Body of pancreas (tissue), 4 donors: ENCODE results near the gene MACF1. TPM values are rescaled to one million over a fixed set of nuclear protein-coding genes. Genes with fewer than 3 reads are reported as not detected.
A peak's percentile ranks its signal among the peaks of the same experiment; 100 is the strongest.

Experiments
- ATAC-seq: fragments of 150-250 bp; one replicate; pipeline ENCODE4 v1.9.1; 2016
- DNase-seq, 4 donors: peaks; one replicate each; pipeline ENCODE4 v3.0.0-alpha.2; 2019
- H3K27ac ChIP-seq, 4 donors: fragments of 200-600 bp; sonication (generic); 1 replicate in 3 of 4; 2 replicates in 1 of 4; pipeline versions ENCODE4 v1.5.1 to v1.6.1; 2016 to 2019; ENCODE audit warnings: mild to moderate bottlenecking in 1 of 4, mixed read lengths in 1 of 4, moderate library complexity in 1 of 4
- H3K27me3 ChIP-seq, 2 donors: fragments of 200-600 bp; sonication (generic); one replicate each; pipeline ENCODE4 v1.6.0; 2016; ENCODE audit warnings: mild to moderate bottlenecking in 1 of 2
- H3K36me3 ChIP-seq, 2 donors: fragments of 200-600 bp; sonication (generic); replicated peaks in 1 of 2; 2 replicates each; pipeline ENCODE4 v1.5.1; 2016; ENCODE audit warnings: low read depth in 2 of 2; ENCODE audit not compliant: insufficient read depth in 1 of 2
- H3K4me1 ChIP-seq: fragments of 200-600 bp; sonication (generic); one replicate; pipeline ENCODE4 v1.6.0; 2016
- H3K4me3 ChIP-seq, 2 donors: fragments of 200-600 bp; sonication (generic); 1 replicate in 1 of 2; 2 replicates in 1 of 2; pipeline ENCODE4 v1.5.1; 2016 to 2019
- H3K9me3 ChIP-seq, 3 donors: fragments of 200-600 bp; sonication (generic); 1 replicate in 2 of 3; 2 replicates in 1 of 3; pipeline ENCODE4 v1.5.1; 2016
- POLR2A ChIP-seq, 3 donors: fragments of 450-650 bp; IDR thresholded peaks; one replicate each; pipeline ENCODE4 v1.6.1; 2016; ENCODE audit warnings: antibody characterized with exemption in 3 of 3, mild to moderate bottlenecking in 2 of 3
- WGBS, 2 donors: methylation state at CpG; one replicate each; pipeline ENCODE4 v1.1.5; 2017; 5-methylcytosine and 5-hydroxymethylcytosine counted together
- intact Hi-C: fragments of 100-400 bp; cut with DNase I; formaldehyde crosslinking; loops from one replicate; pipeline ENCODE4 v1.15.1; 2023
- total RNA-seq, 2 donors: library from RNA; depleted of rRNA; stranded (reverse); fragments of >200 nt; gene quantifications; one replicate each; pipeline ENCODE4 v1.1.0, GENCODE V29; 2016
- TF ChIP-seq, protein P1 (sequence below), 7 experiments: fragments of 450-650 bp in 4 of 7; fragments of 200-600 bp in 3 of 7; sonication (generic) in 3 of 7; IDR thresholded peaks; one replicate each; pipeline ENCODE4 v1.5.1; 2016 to 2019; ENCODE audit warnings: antibody characterized with exemption in 7 of 7

The MACF1 gene
- total RNA-seq, 2 donors from 2014 or later: 144 to 190 TPM

DNA sequence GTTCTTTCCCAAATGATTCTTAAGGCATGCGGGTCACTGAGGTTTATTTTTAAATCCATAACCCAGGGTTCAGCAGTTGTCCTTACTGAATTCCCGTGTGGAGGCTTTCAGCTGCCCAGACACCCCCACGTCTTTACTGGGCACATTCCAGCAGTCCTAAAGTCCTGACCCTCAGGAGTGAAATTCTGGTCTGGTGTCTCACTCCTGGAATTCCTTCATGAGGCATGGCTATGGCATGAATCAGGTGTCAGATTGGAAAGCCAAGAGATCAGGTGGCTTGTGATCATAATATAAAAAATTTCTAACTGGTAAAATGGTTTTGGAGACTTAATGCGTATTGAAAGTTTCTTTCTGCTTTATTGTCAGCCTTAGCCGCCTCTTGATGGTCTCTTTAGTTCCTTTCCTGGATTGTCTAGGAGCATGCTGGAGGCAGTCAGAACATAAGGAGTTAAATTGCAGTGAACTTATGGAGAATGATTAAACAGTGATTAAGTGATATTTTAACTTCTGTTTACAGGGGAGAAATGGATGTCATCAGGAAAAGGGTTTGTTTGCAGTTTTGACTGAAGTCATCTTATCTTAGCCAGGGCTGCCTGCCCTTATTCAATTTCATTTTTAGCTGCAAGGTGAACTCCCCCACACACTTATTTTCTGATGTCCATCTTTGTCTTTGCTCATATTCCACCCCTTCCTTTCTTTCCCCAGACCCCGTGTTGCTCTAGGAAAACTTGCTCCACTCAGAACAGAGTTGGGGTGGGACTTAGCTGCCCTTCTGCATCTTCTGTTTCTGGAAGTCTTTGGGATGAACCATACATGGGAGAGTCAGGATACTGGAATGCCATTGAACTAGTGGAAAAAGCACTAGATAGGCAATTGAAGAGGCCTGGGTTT lies 25.7 kb upstream of the MACF1 start:
- no peaks in the 10 kb centered on the region for H3K27me3 ChIP-seq
- intact Hi-C loops: no loop called here
- peak overlapping the region; percentile 42 to 79 (median 72) for H3K27ac ChIP-seq
- H3K4me3 ChIP-seq: no peak overlapping the region
- TF ChIP-seq, protein P1, sequence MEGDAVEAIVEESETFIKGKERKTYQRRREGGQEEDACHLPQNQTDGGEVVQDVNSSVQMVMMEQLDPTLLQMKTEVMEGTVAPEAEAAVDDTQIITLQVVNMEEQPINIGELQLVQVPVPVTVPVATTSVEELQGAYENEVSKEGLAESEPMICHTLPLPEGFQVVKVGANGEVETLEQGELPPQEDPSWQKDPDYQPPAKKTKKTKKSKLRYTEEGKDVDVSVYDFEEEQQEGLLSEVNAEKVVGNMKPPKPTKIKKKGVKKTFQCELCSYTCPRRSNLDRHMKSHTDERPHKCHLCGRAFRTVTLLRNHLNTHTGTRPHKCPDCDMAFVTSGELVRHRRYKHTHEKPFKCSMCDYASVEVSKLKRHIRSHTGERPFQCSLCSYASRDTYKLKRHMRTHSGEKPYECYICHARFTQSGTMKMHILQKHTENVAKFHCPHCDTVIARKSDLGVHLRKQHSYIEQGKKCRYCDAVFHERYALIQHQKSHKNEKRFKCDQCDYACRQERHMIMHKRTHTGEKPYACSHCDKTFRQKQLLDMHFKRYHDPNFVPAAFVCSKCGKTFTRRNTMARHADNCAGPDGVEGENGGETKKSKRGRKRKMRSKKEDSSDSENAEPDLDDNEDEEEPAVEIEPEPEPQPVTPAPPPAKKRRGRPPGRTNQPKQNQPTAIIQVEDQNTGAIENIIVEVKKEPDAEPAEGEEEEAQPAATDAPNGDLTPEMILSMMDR (IDR thresholded peaks at IDR 0.05): no peak
- TF ChIP-seq POLR2A (IDR thresholded peaks at IDR 0.05): no peak
- 38 to 39% methylated on average over 6 of the region's 6 CpGs for WGBS, 2 donors
- DNase-seq (peak; percentile 22 to 57 (median 40)), ATAC-seq (peak; percentile 85)
- peaks cover 50% of the 10 kb centered on the region for H3K4me1 ChIP-seq
- no peaks in the 10 kb centered on the region for H3K36me3 ChIP-seq
- H3K9me3 ChIP-seq: no peaks in the 10 kb centered on the region

DNA sequence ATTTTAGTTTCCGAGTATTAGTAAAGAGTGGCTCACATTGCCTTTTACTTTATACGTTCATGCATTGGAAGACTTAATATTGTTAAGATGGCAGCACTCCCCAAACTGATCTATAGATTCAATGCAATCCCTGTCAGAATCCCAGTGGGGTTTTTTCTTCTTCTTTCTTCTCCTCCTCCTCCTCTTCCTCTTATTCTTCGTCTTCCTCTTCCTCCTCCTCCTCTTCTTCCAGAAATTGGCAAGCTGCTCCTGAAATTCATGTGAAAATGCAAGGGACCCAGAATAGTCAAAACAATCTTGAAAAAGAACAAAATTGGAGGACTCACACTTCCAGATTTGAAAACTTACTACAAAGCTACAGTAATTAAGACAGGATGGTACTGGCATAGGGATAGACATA lies 23.2 kb upstream of the MACF1 start:
- ATAC-seq: no peak
- peaks cover 52% of the 10 kb centered on the region for H3K4me1 ChIP-seq
- intact Hi-C loops: loop anchor here (10.0 kb wide), 1 partner anchor 77 kb away; no protein-coding TSS in a partner anchor

DNA sequence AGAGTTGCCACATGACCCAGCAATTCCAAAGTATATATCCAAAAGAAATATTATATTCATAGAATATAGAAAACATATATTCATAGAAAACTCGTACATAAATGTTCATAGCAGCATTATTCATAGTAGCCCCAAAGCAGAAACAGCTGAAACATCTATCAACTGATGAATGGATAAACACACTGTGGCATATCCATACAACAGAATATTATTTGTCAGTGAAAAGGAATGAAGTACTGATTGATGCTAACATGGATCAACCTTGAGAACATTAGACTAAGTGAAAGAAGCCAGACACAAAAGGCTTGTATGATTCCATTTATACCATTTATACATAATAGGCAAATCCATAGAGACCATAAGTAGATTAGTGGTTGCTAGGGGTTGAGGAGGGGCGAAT lies 21.7 kb upstream of the MACF1 start:
- peaks cover 42% of the 10 kb centered on the region for H3K4me1 ChIP-seq
- ATAC-seq: no peak
- no peak for DNase-seq
- no peaks in the 10 kb centered on the region for H3K27me3 ChIP-seq
- no peaks in the 10 kb centered on the region for H3K36me3 ChIP-seq
- no peak for TF ChIP-seq POLR2A (IDR thresholded peaks at IDR 0.05)
- TF ChIP-seq, protein P1 (IDR thresholded peaks at IDR 0.05): no peak
- H3K4me3 ChIP-seq: no peak overlapping the region
- peak overlapping the region in 1 of 4 donors; percentile 51 for H3K27ac ChIP-seq
- intact Hi-C loops: loop anchor here (10.0 kb wide), 1 partner anchor 78 kb away; no protein-coding TSS in a partner anchor
- WGBS, 2 donors: 89 to 94% methylated on average over 2 of the region's 2 CpGs
- H3K9me3 ChIP-seq: no peaks in the 10 kb centered on the region

More for the DNA sequence above, 23.2 kb upstream of the MACF1 start:
- no peak for DNase-seq
- Histone ChIP-seq H3K27ac (no peak overlapping the region), H3K27me3 (no peaks in the 10 kb centered on the region), H3K36me3 (no peaks in the 10 kb centered on the region), H3K9me3 (no peaks in the 10 kb centered on the region), H3K4me3 (no peak overlapping the region)
- TF ChIP-seq, protein P1 (IDR thresholded peaks at IDR 0.05): no peak
- TF ChIP-seq POLR2A (IDR thresholded peaks at IDR 0.05): no peak
- WGBS, 2 donors: 70 to 93% methylated on average over 3 of the region's 3 CpGs

DNA sequence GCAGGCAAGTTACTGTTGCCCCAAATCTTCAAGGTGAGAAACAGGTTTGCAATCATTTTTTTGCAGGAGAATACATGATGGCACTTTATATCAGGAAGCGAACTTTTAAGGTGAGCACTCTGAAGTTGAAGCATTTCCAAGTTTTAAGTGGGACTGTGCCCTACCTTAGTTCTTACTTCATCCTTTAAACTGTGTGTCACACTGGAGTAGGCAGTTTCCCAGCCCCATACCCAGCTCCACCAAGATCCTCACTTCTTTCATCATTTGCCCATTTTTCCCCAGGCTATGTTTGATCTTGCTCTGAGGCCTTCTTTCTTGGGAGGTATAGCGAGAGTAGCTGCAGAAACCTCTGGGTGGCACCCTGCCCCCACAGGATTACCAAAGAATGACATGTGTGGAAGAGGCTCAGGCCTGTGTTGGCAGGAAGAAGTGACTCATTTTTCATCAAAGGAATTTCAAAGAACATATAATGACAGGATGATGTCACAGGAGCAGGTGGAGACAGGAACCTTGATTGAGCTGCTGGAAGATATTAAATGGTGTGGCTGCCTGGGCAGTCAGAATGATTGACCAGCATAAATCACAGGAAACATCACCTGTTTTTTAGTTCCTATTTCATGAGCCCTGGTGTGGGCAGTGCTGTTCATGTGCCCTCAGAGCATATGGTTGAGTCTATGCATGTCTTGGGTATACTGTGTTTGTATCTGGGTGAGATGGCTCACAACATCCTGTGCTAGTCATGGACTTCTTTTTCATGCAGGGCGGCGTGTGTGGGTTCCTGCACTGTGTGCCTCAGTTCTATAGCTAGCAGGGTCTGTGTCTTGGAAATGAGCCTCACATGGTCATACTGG lies 20.8 kb upstream of the MACF1 start:
- Histone ChIP-seq H3K4me1 (peaks cover 35% of the 10 kb centered on the region), H3K9me3 (no peaks in the 10 kb centered on the region), H3K27ac (peak overlapping the region; percentile 11 to 56 (median 47)), H3K36me3 (no peaks in the 10 kb centered on the region), H3K4me3 (no peak overlapping the region), H3K27me3 (no peaks in the 10 kb centered on the region)
- intact Hi-C loops: loop anchor here (10.0 kb wide), 1 partner anchor 79 kb away; no protein-coding TSS in a partner anchor
- no peak for TF ChIP-seq POLR2A (IDR thresholded peaks at IDR 0.05)
- TF ChIP-seq, protein P1 (IDR thresholded peaks at IDR 0.05): peak in 6 of 7 experiments; percentile 14 to 55 (median 44)
- WGBS, 2 donors: 65 to 84% methylated on average over 4 of the region's 4 CpGs
- peak; percentile 55 to 71 (median 64) for DNase-seq
- ATAC-seq: peak; percentile 80
